HEK293T (cell line): Measurements from ENCODE around the gene UPF3B.

Experiments used
- BHLHE40 ChIP-seq: fragments of 450-650 bp; IDR thresholded peaks from 2 replicates; pipeline ENCODE4 v1.6.1; 2016; ENCODE audit warnings: mild to moderate bottlenecking, moderate library complexity, borderline replicate concordance
- ELF4 ChIP-seq: fragments of 450-650 bp; IDR thresholded peaks from 2 replicates; pipeline ENCODE4 v1.6.1; 2017; ENCODE audit warnings: antibody characterized with exemption
- FOXM1 ChIP-seq: fragments of 450-650 bp; IDR thresholded peaks from 2 replicates; pipeline ENCODE4 v1.6.1; 2017; ENCODE audit warnings: mild to moderate bottlenecking, borderline replicate concordance
- HDGF ChIP-seq: fragments of 450-650 bp; IDR thresholded peaks from 2 replicates; pipeline ENCODE4 v1.6.1; 2017; ENCODE audit warnings: antibody characterized with exemption, borderline replicate concordance
- LEF1 ChIP-seq: fragments of 450-650 bp; IDR thresholded peaks from 2 replicates; pipeline ENCODE4 v1.6.1; 2017; ENCODE audit warnings: mild to moderate bottlenecking, borderline replicate concordance
- SP1 ChIP-seq: fragments of 450-650 bp; IDR thresholded peaks from 2 replicates; pipeline ENCODE4 v1.6.1; 2017
- SUZ12 ChIP-seq: fragments of 450-650 bp; IDR thresholded peaks from 2 replicates; pipeline ENCODE4 v1.6.1; 2016; ENCODE audit warnings: mild to moderate bottlenecking
- TARDBP ChIP-seq: fragments of 450-650 bp; IDR thresholded peaks from 2 replicates; pipeline ENCODE4 v1.6.1; 2016
- ZNF384 ChIP-seq: fragments of 450-650 bp; IDR thresholded peaks from 2 replicates; pipeline ENCODE4 v1.6.1; 2016
- TF ChIP-seq, protein P1 (sequence below): fragments of 450-650 bp; IDR thresholded peaks from 2 replicates; pipeline ENCODE4 v1.6.1; 2016

DNA sequence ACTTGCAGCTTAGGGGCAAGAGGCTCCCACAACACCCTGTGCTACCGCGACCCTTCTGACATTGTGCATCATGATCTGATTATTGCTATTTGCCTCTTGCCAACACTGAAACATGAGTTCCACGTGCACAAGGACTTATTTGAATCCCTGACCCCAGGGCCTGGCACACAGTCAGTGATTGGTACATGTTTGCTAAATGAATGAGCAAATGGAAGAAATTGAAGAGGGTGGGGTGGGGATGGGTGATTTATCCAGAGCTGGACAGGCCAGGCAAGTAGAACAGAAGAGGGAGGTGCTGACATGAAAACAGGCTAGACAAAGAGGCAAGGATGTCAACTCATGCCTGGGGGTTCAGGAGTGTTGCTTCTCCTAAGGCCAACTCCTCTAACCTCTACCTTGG lies 36.5 kb downstream of the UPF3B start:
- TF ChIP-seq FOXM1 = no peak
- no peak for TF ChIP-seq ELF4
- no peak for TF ChIP-seq BHLHE40
- TF ChIP-seq SP1 = no peak
- TF ChIP-seq, protein P1, sequence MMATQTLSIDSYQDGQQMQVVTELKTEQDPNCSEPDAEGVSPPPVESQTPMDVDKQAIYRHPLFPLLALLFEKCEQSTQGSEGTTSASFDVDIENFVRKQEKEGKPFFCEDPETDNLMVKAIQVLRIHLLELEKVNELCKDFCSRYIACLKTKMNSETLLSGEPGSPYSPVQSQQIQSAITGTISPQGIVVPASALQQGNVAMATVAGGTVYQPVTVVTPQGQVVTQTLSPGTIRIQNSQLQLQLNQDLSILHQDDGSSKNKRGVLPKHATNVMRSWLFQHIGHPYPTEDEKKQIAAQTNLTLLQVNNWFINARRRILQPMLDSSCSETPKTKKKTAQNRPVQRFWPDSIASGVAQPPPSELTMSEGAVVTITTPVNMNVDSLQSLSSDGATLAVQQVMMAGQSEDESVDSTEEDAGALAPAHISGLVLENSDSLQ = no peak
- no peak for TF ChIP-seq LEF1
- TF ChIP-seq HDGF = no peak
- no peak for TF ChIP-seq TARDBP
- TF ChIP-seq ZNF384 = no peak
- no peak for TF ChIP-seq SUZ12
